CD4-positive, alpha-beta T cell treated with Interleukin-17A for 1 hour (primary cell): Measurements from ENCODE around the gene IQCE.

Source experiments
- DNase-seq: peaks from one replicate; pipeline ENCODE4 v3.0.0-alpha.2; 2020

Gene IQCE

GRCh38 chr7:2621061-2621828 lies 62.5 kb downstream of the IQCE start:
- no peak for DNase-seq

DNA sequence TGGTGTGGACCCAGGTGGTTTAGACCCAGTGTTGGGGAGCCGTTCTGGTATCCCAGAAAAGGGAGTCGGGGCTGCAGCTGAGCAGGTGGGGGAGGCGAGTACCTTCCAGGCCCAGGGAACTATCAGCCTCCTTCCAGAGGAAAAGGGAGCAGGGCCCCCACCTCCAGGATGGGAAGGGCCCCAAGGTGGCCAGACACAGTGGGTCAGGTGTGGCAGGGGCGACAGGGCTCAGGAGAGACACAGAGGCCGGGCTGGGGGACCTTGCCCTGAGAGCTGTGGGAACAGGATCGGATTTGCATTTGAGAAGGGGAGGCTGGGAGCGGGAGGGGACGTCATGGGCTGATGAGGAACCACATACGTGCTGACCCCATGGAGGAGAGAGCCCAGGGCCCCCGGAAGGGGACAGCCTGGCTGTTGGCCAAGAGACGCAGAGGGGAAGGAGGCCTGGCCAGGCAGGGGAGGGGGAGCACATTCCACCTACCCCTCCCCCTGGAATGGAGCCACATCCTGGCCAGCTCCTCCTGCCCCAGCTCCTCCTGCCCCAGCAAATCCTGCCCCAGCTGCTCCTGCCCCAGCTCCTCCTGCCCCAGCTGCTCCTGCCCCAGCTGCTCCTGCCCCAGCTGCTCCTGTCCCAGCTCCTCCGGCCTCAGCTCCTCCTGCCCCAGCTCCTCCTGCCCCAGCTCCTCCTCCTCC lies 63.3 kb downstream of the IQCE start:
- no peak for DNase-seq

DNA sequence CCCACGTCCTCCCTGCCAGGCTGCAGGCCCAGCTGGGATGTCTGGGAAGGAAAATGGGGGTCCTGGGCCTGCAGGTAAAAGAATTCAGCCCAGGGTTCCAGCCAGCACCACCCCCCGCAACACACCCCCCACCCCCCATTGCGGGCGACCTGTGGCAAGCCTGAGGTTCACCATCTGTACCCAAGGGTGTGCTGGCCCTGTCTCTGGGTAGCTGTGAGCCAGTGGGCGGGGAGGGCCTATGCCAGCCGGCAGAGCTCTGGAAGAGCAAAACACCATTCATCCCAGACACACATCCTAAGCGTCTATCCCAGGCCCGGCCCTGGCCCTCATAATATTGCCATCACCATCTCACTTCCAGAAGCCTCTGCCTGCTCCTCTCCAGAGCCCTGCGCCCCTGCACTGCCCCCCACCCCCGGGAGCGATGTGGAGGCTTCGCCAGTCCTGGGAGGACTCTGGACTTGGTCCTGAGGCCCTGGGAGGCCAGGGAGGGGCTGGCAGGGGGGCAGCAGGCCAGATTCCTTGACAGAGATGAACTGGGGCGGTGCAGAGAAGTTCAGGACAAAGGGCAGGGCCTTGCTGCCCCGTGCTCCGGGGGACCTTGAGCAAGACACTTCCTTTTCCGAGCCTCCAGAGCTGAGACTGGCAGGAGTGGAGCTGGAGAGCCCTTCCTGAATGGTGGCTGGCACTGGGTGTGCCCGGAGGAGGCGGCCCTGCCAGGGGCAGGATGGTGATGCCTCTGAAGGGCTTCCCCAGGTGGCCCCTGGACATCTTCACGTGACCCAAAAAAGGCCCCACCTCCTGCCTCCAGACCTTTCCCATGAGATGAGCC lies 64.3 kb downstream of the IQCE start:
- no peak for DNase-seq

GRCh38 chr7:2623698-2624014 lies 64.9 kb downstream of the IQCE start:
- DNase-seq = no peak

- DNase-seq = no peak
These were observed 65.6 kb downstream of the IQCE start for GRCh38 chr7:2624293-2624886.

DNA sequence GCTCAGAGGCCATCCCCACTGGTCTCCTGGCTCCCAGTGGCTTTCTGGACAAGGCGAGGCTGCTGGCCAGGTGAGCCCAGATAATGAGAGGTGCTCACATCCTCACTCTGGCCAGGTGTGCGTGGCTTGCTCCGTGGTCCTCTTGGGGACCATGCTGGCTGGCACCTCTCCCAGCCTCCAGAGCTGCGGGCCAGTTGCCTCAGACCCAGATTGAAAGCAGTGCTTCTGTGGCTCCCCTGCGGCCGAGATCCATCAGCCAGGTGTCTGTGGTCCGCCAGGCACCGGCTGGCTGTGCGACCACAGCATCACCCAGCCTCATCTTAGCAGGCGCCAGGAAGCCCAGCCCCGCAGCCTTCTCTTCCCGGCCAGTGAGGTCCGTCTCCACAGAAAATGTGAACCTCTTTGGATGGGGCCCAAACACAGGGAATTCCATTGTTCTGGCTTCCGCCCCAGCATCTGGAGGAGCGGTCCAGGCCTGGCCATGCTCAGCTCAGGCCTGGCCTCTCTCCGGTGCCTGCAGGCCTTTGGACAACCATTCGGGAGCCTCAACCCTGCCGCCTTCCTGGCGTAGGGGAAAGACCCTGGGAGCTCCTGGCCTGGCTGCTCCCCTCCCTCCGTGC lies 67.8 kb downstream of the IQCE start:
- DNase-seq = no peak

DNA sequence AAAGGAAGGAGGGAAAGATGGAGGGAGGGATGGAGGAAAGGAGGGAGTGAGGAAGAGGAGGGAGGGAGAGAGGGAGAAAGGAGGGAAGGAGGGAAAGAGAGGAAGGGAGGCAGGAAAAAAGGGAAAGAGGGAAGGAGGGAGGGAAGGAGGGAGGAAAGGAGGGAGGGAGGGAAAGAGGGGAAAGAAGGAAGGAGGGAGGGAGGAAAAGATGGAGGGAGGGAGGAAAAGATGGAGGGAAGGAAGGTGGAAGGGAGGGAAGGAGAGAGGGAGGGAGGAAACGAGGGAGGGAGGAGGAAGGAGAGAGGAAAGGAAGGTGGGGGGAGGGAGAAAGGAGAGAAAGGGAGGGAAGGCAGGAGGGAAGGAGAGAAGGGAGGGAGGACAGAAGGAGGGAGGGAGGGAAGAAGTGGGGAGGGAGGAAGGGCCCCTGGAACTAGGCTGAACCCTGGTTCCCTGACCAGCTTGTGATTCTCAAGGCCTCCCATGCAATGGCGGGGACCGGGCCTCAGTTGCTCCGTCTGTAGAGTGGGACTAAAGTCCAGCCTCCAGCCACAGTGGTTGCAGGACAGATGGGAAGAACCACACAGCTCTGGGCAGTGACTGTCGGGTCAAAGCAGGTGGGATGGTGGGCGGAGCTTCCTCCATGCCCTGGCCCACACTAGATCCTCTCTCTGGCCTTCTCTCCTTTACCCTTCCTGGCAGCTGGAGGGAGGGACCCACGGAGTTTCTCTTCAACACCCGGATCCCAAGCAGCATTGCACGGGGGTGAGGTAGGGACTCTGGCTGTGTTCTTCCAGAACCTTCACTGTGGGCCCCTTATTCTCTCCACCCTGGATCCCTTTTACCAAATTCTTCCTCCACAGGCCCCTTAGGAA lies 68.7 kb downstream of the IQCE start:
- no peak for DNase-seq

DNA sequence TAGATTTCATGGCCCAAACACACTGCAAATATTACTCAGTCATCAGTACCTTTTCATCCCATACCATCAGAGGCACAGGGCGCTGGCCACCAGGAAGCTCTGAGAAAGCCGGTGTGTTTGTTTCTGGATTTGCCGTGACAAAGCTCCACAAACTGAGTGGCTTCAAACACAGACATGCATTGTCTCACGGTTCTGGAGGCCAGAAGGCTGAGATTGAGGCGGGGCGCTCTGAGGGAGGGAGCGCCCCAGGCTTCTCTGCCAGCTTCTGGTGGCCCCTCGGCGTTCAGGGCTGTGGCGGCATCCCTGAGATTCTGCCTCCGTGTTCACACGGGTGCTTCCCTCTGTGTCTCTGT lies 69.3 kb downstream of the IQCE start:
- no peak for DNase-seq

DNA sequence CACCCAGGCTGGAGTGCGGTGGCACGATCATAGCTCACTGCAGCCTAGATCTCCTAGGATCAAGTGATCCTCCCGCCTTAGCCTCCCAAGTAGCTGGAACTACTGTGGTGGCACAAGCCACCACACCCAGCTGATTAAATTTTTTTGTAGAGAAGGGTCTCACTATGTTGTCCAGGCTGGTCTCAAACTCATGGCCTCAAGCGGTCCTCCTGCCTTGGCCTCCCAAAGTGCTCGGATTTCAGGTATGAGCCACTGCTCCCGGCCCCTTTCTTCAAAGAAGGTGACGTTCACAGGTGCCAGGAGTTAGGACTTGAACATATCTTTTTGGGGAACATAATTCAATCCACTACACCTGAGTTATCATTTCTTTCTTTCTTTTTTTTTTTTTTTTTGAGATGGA lies 70.1 kb downstream of the IQCE start:
- DNase-seq = no peak

GRCh38 chr7:2629746-2630681 lies 71.2 kb downstream of the IQCE start:
- DNase-seq = no peak

- DNase-seq = no peak
These were observed 73.4 kb downstream of the IQCE start, which contains the start of gene TTYH3 for GRCh38 chr7:2631946-2632732. TSS of gene TTYH3 (plus strand) at chr7:2631986. CDS start at chr7:2632156, 170 bp downstream.

DNA sequence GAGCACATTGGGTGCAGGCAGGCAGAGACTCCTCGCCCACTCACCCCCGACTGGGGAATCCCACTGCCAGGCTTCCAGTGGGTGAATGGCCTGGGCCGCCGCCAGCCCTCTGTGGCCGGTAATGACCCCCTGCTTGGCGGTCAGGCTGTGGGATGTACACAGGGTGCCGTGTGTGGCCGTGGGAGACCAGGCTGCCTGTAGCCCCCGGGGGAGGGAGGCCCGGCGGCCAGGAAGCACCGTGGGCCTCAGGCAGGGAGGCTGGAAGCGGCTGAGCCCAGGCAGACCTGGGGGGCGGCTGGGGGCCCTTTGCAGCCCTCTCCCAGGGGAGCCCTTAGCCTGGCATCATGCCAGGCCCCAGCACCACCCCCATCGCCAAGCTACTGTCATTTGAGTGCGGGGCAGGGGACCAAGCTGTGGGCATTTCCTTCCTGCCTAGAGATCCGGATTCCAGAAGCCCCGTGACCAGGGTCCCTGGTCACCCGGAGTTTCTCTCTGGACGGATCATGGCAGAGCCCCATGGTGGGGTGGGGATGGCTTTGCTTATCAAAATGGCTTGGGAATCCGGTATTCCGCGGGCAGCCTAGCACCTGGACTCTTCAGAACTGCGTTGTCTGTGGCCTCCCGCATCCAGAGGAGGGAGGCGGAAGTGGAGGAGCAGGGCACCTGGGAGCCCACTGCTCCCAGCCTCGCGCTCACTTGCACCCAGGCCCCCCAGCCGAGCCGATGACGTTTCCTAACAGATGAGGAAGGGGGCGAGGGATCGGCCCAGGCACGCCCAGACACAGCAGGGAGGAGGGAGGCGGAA lies 74.2 kb downstream of the IQCE start:
- DNase-seq = peak; percentile 40

- DNase-seq = peak; percentile 3
These were observed 74.9 kb downstream of the IQCE start for GRCh38 chr7:2633538-2634266.

GRCh38 chr7:2634267-2635145 lies 75.7 kb downstream of the IQCE start:
- DNase-seq = no peak

DNA sequence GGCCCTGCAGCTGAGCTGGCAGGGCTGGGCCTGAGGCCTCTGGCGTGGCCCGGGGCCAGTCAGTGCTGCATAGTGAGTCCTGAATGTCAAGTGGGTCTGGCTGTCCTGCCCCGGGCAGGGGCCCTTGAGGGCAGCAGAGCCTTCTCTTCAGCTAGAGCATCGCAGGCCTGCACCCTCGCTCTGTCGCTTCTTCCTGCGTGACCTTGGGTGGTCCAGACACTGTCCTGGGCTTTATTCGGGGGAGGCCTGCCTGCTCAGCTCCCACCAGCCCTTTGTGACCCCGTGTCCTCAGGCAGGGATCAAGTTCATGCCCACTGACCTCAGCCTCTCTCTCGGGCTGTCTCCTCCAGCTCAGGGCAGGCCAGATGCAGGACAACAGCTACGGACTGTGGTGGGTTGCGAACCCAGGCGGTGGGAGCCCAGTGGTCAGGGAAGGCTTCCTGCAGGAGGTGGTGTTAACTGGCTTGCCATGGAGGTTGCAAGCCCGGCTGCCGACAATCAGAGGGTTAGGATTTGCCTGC lies 76.4 kb downstream of the IQCE start:
- no peak for DNase-seq

- no peak for DNase-seq
These were observed 77.3 kb downstream of the IQCE start for GRCh38 chr7:2635810-2636701.
